T-cell (primary cell): ENCODE results near the gene TTYH1. TPM values are rescaled to one million over a fixed set of nuclear protein-coding genes. Genes with fewer than 3 reads are reported as not detected.
A peak's percentile ranks its signal among the peaks of the same experiment; 100 is the strongest.

ENCODE experiments used
- ATAC-seq, 4 experiments: fragments of 200-7000 bp in 3 of 4; fragments of 150-1000 bp in 1 of 4; cut with Tn5 transposase; replicated peaks in 1 of 4; 1 replicate in 3 of 4; 2 replicates in 1 of 4; pipeline ENCODE4 v1.10.0; 2021; ENCODE audit warnings: moderate library complexity in 3 of 4, mild to moderate bottlenecking in 2 of 4, moderate number of reproducible peaks in 1 of 4
- CTCF ChIA-PET, 2 donors: fragments of 300-600 bp; sonication (Branson Sonifier 250); formaldehyde crosslinking; loops; one replicate each; lab custom pipeline; 2022; ENCODE audit warnings: antibody characterized with exemption in 2 of 2; lab: Charles Lee
- POLR2A ChIA-PET, 2 donors: fragments of 300-600 bp; sonication (Branson Sonifier 250); formaldehyde crosslinking; loops; one replicate each; lab custom pipeline; 2022; ENCODE audit warnings: antibody characterized with exemption in 2 of 2; lab: Charles Lee
- DNase-seq, 35 experiments: peaks; one replicate each; pipeline versions ENCODE4 v3.0.0 to v3.0.0-alpha.2; 2013 to 2023
- H3K27ac ChIP-seq: one replicate; pipeline ENCODE4 v1.5.1; 2013; ENCODE audit warnings: low read length
- H3K27me3 ChIP-seq, 2 experiments: replicated peaks in 1 of 2; 1 replicate in 1 of 2; 2 replicates in 1 of 2; pipeline versions ENCODE4 v1.6.1 to v1.7.0; 2013; ENCODE audit warnings: low read length in 1 of 2, mixed read lengths in 1 of 2; ENCODE audit not compliant: control insufficient read depth in 2 of 2, insufficient read depth in 2 of 2; ENCODE audit errors: extremely low read depth in 1 of 2
- H3K36me3 ChIP-seq, 2 donors: 1 replicate in 1 of 2; 2 replicates in 1 of 2; pipeline versions ENCODE4 v1.6.1 to v1.7.0; 2013; ENCODE audit warnings: low read length in 1 of 2; ENCODE audit not compliant: control insufficient read depth in 2 of 2, insufficient read depth in 1 of 2; ENCODE audit errors: extremely low read depth in 1 of 2
- H3K4me1 ChIP-seq, 2 experiments: 1 replicate in 1 of 2; 2 replicates in 1 of 2; pipeline versions ENCODE4 v1.6.1 to v1.7.0; 2013; ENCODE audit warnings: low read length in 2 of 2, mixed read lengths in 1 of 2; ENCODE audit not compliant: insufficient read depth in 2 of 2, control insufficient read depth in 1 of 2; ENCODE audit errors: extremely low read depth in 1 of 2
- H3K4me3 ChIP-seq, 2 donors: 1 replicate in 1 of 2; 2 replicates in 1 of 2; pipeline versions ENCODE4 v1.5.1 to v1.7.0; 2013; ENCODE audit warnings: mild to moderate bottlenecking in 2 of 2, low read length in 1 of 2, moderate library complexity in 1 of 2; ENCODE audit not compliant: control insufficient read depth in 1 of 2; ENCODE audit errors: extremely low read depth in 1 of 2
- H3K9me3 ChIP-seq: 2 replicates; pipeline ENCODE4 v1.7.0; 2013
- H3K27ac Mint-ChIP-seq, 2 donors: one replicate each; pipeline ENCODE4 v1.8.0; 2020 to 2021; ENCODE audit warnings: mild to moderate bottlenecking in 2 of 2, mixed read lengths in 2 of 2
- H3K27me3 Mint-ChIP-seq, 2 donors: one replicate each; pipeline ENCODE4 v1.8.0; 2021 to 2022; ENCODE audit warnings: mixed read lengths in 2 of 2
- H3K36me3 Mint-ChIP-seq: one replicate; pipeline ENCODE4 v1.8.0; 2021; ENCODE audit warnings: mixed read lengths
- H3K4me1 Mint-ChIP-seq, 3 donors: one replicate each; pipeline ENCODE4 v1.8.0; 2020 to 2022; ENCODE audit warnings: mixed read lengths in 3 of 3, mild to moderate bottlenecking in 1 of 3
- H3K4me3 Mint-ChIP-seq, 3 donors: one replicate each; pipeline ENCODE4 v1.8.0; 2020 to 2022; ENCODE audit warnings: mild to moderate bottlenecking in 3 of 3, mixed read lengths in 3 of 3, moderate library complexity in 3 of 3
- H3K9me3 Mint-ChIP-seq, 3 donors: one replicate each; pipeline ENCODE4 v1.8.0; 2020 to 2022; ENCODE audit warnings: mixed read lengths in 3 of 3
- WGBS: methylation state at CpG from one replicate; pipeline ENCODE4 v1.1.5; 2013; ENCODE audit warnings: missing lambda C conversion rate; ENCODE audit not compliant: insufficient coverage; 5-methylcytosine and 5-hydroxymethylcytosine counted together
- total RNA-seq, 35 experiments: library from RNA in 6 of 35; stranded (reverse) in 6 of 35; fragments of 120-200 nt in 1 of 35; gene quantifications; one replicate each; pipeline versions ENCODE4 v1.2.1 to v1.2.4 and lab custom pipeline; 2013 to 2026

The TTYH1 gene
- total RNA-seq, 5 donors from 2014 or later (not counting 1 experiment from before 2014, with no cell fraction given), result 0.26 to 0.41 TPM; not detected in 3

DNA sequence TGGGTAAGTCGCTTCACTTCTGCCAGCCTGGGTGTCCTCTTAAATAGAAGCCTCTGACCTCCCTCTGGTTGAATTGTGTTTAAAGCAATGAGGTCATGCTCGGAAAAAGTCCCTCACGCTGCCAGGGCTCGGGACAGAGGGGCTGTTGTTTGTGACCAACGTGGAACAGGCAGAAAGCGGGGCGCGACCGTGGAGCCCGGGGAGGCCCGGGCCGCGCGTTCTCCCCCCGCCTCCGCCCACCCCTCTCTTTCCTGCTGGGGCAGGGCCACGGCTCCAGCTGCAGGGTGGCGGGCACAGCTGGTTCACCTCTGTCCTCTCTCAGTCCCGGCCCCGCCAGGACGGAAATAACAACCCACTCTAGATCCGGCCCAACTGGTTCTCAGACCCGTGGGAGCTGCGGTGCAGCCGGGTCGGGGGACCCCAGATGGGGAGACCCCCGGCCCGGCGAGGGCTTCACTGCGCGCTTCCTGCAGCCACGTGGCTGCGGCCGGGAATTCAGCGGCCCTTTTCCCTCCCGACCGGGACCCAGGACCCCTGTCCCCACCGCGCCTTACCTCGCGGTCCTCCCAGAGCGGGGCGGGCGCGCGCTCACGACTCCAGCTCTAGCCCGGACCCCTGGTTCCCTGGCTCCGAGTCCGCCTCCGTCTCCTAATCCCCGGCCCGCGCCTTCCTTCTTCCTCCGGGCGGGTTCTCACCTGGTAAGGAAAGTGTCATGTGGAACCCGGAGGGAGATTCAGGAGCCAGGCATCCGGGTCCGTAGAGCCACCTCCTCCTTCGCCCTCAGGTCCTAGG lies 55.9 kb downstream of the TTYH1 start:
- Mint-ChIP-seq H3K4me3 (peak overlapping the region in 1 of 3 donors; percentile 31), H3K36me3 (no peaks in the 10 kb centered on the region), H3K27me3 (peaks cover 32 to 41% of the 10 kb centered on the region in 2 donors), H3K4me1 (peaks cover 9 to 18% (median 14%) of the 10 kb centered on the region in 3 donors), H3K9me3 (no peaks in the 10 kb centered on the region), H3K27ac (no peak overlapping the region)
- Histone ChIP-seq H3K36me3 (no peaks in the 10 kb centered on the region), H3K27ac (no peak overlapping the region), H3K4me1 (peaks cover 0 to 12% of the 10 kb centered on the region in 2 experiments), H3K4me3 (no peak overlapping the region), H3K27me3 (peaks cover 7 to 36% of the 10 kb centered on the region in 2 experiments), H3K9me3 (no peaks in the 10 kb centered on the region)
- ChIA-PET CTCF (no interaction called here), POLR2A (no interaction called here)
- WGBS, result 4% methylated on average over 49 of the region's 60 CpGs
- DNase-seq (peak in 1 of 35 experiments; percentile 7), ATAC-seq (peak in 3 of 4 experiments; percentile 17 to 37 (median 36))

- Mint-ChIP-seq H3K27me3 (peaks cover 35 to 59% of the 10 kb centered on the region in 2 donors), H3K36me3 (no peaks in the 10 kb centered on the region), H3K27ac (peak within 1 kb of the TSS in 1 of 2 donors; percentile 79), H3K9me3 (no peaks in the 10 kb centered on the region), H3K4me1 (peaks cover 9 to 18% (median 14%) of the 10 kb centered on the region in 3 donors), H3K4me3 (no peak within 1 kb of the TSS)
- ATAC-seq, result peak in 2 of 4 experiments; percentile 30 to 49
- DNase-seq, result no peak
- peaks cover 8 to 41% of the 10 kb centered on the region in 2 experiments for H3K27me3 ChIP-seq
- no peak within 1 kb of the TSS for H3K27ac ChIP-seq
- ChIA-PET CTCF (no interaction called here), POLR2A (interaction anchor here in 1 of 2 donors (0.6 kb wide), 1 partner anchor 48 kb away, joined by 3 read pairs; no protein-coding TSS in a partner anchor)
- H3K36me3 ChIP-seq, result no peaks in the 10 kb centered on the region
- peaks cover 0 to 12% of the 10 kb centered on the region in 2 experiments for H3K4me1 ChIP-seq
- no peaks in the 10 kb centered on the region for H3K9me3 ChIP-seq
- H3K4me3 ChIP-seq, result no peak within 1 kb of the TSS
- WGBS, result 23% methylated on average over 8 of the region's 14 CpGs
Observed at GRCh38 chr19:54473071-54473891, 58.0 kb downstream of the TTYH1 start, which contains the start of gene CDC42EP5. CDC42EP5 (minus strand) TSS chr19:54473296; CDS start chr19:54465547, 7,749 bp downstream.

GRCh38 chr19:54473892-54474372 lies 58.7 kb downstream of the TTYH1 start:
- Histone ChIP-seq H3K4me1 (peaks cover 0 to 12% of the 10 kb centered on the region in 2 experiments), H3K27ac (no peak overlapping the region), H3K36me3 (no peaks in the 10 kb centered on the region), H3K4me3 (no peak overlapping the region), H3K27me3 (peaks cover 8 to 46% of the 10 kb centered on the region in 2 experiments), H3K9me3 (no peaks in the 10 kb centered on the region)
- DNase-seq (no peak), ATAC-seq (no peak)
- H3K9me3 Mint-ChIP-seq, result no peaks in the 10 kb centered on the region
- H3K27ac Mint-ChIP-seq, result peak overlapping the region in 1 of 2 donors; percentile 79
- peaks cover 9 to 18% (median 14%) of the 10 kb centered on the region in 3 donors for H3K4me1 Mint-ChIP-seq
- no peaks in the 10 kb centered on the region for H3K36me3 Mint-ChIP-seq
- 83% methylated on average over 2 of the region's 6 CpGs for WGBS
- peaks cover 40 to 56% of the 10 kb centered on the region in 2 donors for H3K27me3 Mint-ChIP-seq
- ChIA-PET CTCF (no interaction called here), POLR2A (no interaction called here)
- H3K4me3 Mint-ChIP-seq, result no peak overlapping the region

DNA sequence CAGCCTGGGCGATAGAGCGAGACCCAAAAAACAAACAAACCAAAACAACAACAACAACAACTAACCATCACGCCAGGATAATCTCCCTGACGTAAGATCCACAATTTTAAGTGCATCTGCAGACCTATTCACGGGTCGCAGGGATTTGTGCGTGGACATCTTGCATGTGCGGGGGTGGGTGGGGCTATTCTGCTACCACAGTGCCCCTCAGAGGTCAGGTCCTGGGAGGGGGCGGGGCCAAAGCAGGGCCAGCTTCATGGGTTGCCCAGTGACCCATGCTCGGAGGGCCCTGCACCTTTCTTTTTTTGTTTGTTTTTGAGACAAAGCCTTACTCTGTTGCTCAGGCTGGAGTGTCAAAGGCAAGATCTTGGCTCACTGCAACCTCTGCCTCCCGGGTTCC lies 60.4 kb downstream of the TTYH1 start:
- H3K27ac Mint-ChIP-seq, result no peak overlapping the region
- POLR2A ChIA-PET, result interaction anchor here in 1 of 2 donors (0.6 kb wide), 1 partner anchor 17 kb away, joined by 3 read pairs; no protein-coding TSS in a partner anchor
- 88% methylated on average over 9 of the region's 11 CpGs for WGBS
- Histone ChIP-seq H3K36me3 (no peaks in the 10 kb centered on the region), H3K4me3 (no peak overlapping the region), H3K27ac (no peak overlapping the region), H3K4me1 (peaks cover 0 to 10% of the 10 kb centered on the region in 2 experiments), H3K9me3 (no peaks in the 10 kb centered on the region), H3K27me3 (peaks cover 3 to 40% of the 10 kb centered on the region in 2 experiments)
- H3K9me3 Mint-ChIP-seq, result no peaks in the 10 kb centered on the region
- ATAC-seq, result no peak
- H3K27me3 Mint-ChIP-seq, result peaks cover 30 to 44% of the 10 kb centered on the region in 2 donors
- no peak for DNase-seq
- H3K4me3 Mint-ChIP-seq, result no peak overlapping the region
- H3K4me1 Mint-ChIP-seq, result peaks cover 3 to 8% (median 8%) of the 10 kb centered on the region in 3 donors
- H3K36me3 Mint-ChIP-seq, result no peaks in the 10 kb centered on the region
- CTCF ChIA-PET, result no interaction called here

GRCh38 chr19:54477650-54478049 lies 62.4 kb downstream of the TTYH1 start:
- H3K36me3 ChIP-seq, result no peaks in the 10 kb centered on the region
- Mint-ChIP-seq H3K9me3 (no peaks in the 10 kb centered on the region), H3K4me3 (no peak overlapping the region), H3K27me3 (peaks cover 33 to 51% of the 10 kb centered on the region in 2 donors), H3K36me3 (no peaks in the 10 kb centered on the region), H3K4me1 (peaks cover 6 to 17% (median 13%) of the 10 kb centered on the region in 3 donors), H3K27ac (no peak overlapping the region)
- POLR2A ChIA-PET, result interaction anchor here in 1 of 2 donors (0.5 kb wide), 1 partner anchor 622 kb away, joined by 4 read pairs; no protein-coding TSS in a partner anchor
- H3K4me3 ChIP-seq, result no peak overlapping the region
- 95% methylated on average over 2 of the region's 3 CpGs for WGBS
- ATAC-seq (no peak), DNase-seq (no peak)
- H3K9me3 ChIP-seq, result no peaks in the 10 kb centered on the region
- peaks cover 2 to 36% of the 10 kb centered on the region in 2 experiments for H3K27me3 ChIP-seq
- H3K27ac ChIP-seq, result no peak overlapping the region
- H3K4me1 ChIP-seq, result peaks cover 0 to 6% of the 10 kb centered on the region in 2 experiments
- CTCF ChIA-PET, result interaction anchor here (0.5 to 1.0 kb wide), 5 partner anchors 12 to 202 kb away, joined by 3 to 5 read pairs (median 3); no protein-coding TSS in a partner anchor
